NB4 (cell line): ENCODE measurements around the gene DEF6.

ENCODE experiments used
- CTCF ChIP-seq: IDR thresholded peaks from one replicate; pipeline ENCODE4 v1.5.1; 2012; ENCODE audit warnings: low read depth, low read length
- POLR2A ChIP-seq: IDR thresholded peaks from 2 replicates; pipeline ENCODE4 v1.6.1; 2011; ENCODE audit warnings: mild to moderate bottlenecking; ENCODE audit not compliant: insufficient read length; ENCODE audit errors: extremely low read depth

DNA sequence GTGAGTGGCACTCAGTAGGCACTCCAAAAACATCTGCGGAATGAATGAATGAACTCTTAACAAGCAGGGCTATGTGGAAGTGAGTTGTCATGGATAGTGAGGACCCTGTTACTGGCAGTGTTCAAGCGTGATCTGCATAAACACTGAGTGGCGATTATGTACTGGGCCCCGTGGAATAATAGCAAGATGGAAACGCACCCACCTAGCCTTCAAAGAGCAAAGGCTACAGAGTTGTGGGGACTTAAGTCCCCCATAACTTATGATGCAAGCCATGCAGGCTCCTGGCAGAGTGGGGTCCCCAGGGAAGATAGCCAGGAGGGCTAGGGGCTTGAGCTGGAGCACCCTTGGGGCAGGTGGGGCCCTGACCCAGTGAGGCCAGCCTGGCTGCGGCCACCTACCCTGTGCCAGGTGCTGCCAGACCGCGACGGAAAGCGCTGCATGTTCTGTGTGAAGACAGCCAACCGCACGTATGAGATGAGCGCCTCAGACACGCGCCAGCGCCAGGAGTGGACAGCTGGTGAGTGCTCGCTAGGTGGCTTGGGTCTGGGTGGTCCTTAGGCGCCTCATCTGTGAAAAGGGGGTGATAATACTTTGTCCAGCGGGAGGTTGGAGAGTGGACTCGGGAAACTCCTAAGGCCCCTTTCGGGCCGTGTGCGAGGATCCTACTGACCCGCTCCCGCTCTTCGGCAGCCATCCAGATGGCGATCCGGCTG, 20.0 kb downstream of the DEF6 start:
- TF ChIP-seq CTCF (no peak), POLR2A (no peak)
